ENCODE results near the gene CTDSP1.

Gene CTDSP1

DNA sequence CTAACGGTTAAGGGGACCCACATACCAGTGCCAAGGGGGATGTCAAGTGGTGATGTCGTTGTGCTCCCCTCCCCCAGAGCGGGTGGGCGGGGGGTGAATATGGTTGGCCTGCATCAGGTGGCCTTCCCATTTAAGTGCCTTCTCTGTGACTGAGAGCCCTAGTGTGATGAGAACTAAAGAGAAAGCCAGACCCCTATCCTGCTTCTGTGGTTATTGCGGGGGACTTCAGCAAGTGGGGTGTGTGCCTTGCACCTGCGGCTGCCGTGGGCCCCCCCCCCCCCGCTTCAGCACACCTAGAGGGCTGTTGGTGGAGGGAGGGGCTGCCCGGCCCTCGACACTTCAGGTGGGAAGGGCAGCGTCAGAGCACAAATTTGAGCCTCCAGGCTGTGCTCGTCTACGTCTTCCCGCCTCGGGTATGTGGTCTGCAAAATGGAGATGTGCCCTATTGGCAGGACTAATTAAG lies 6.1 kb downstream of the CTDSP1 start:
- peak overlapping the region; percentile 89 for H3K27ac ChIP-seq (ENCODE audit: low read length)
- TF ChIP-seq, protein P1, sequence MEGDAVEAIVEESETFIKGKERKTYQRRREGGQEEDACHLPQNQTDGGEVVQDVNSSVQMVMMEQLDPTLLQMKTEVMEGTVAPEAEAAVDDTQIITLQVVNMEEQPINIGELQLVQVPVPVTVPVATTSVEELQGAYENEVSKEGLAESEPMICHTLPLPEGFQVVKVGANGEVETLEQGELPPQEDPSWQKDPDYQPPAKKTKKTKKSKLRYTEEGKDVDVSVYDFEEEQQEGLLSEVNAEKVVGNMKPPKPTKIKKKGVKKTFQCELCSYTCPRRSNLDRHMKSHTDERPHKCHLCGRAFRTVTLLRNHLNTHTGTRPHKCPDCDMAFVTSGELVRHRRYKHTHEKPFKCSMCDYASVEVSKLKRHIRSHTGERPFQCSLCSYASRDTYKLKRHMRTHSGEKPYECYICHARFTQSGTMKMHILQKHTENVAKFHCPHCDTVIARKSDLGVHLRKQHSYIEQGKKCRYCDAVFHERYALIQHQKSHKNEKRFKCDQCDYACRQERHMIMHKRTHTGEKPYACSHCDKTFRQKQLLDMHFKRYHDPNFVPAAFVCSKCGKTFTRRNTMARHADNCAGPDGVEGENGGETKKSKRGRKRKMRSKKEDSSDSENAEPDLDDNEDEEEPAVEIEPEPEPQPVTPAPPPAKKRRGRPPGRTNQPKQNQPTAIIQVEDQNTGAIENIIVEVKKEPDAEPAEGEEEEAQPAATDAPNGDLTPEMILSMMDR (IDR thresholded peaks at IDR 0.05; ENCODE audit: borderline replicate concordance, extremely low read depth, low read length, poor library complexity, severe bottlenecking), result no peak
- peak overlapping the region; percentile 25 to 66; a peak in 3 of 4 replicates for H3K4me3 ChIP-seq (ENCODE audit: low read depth in 1 of 2, low read length in 2 of 2)
- no peaks in the 10 kb centered on the region for H3K9me3 ChIP-seq (ENCODE audit: insufficient read depth, low read length, severe bottlenecking)
- ATAC-seq (ENCODE audit: insufficient read depth, low read depth) (peak; percentile 22), DNase-seq (peak; percentile 57)
- H3K36me3 ChIP-seq (ENCODE audit: insufficient read depth, low read length), result peaks cover 40% of the 10 kb centered on the region
- peaks cover 22% of the 10 kb centered on the region for H4K20me1 ChIP-seq (ENCODE audit: insufficient read depth, low read length)
- H3K4me2 ChIP-seq (ENCODE audit: insufficient read depth, low read length), result peak overlapping the region; percentile 98
- H2AFZ ChIP-seq (ENCODE audit: low read depth, low read length), result peak overlapping the region; percentile 72
- peaks cover 58% of the 10 kb centered on the region for H3K4me1 ChIP-seq (ENCODE audit: insufficient read depth, low read length)
- peaks cover 22% of the 10 kb centered on the region for H3K79me2 ChIP-seq (ENCODE audit: insufficient read depth, low read length)
- peak overlapping the region; percentile 66 for H3K9ac ChIP-seq (ENCODE audit: low read depth, low read length)
- no peaks in the 10 kb centered on the region for H3K27me3 ChIP-seq (ENCODE audit: insufficient read depth, low read length, poor library complexity)

GRCh38 chr2:218406209-218406948 lies 6.7 kb downstream of the CTDSP1 start:
- peak overlapping the region; percentile 72 for H2AFZ ChIP-seq (ENCODE audit: low read depth, low read length)
- H3K27ac ChIP-seq (ENCODE audit: low read length), result peak overlapping the region; percentile 89
- H3K36me3 ChIP-seq (ENCODE audit: insufficient read depth, low read length), result peaks cover 36% of the 10 kb centered on the region
- TF ChIP-seq, protein P1 (IDR thresholded peaks at IDR 0.05; ENCODE audit: borderline replicate concordance, extremely low read depth, low read length, poor library complexity, severe bottlenecking), result peak; percentile 87
- TF ChIP-seq EZH2 (IDR thresholded peaks at IDR 0.05; ENCODE audit: borderline replicate concordance, low read depth, low read length, severe bottlenecking), result no peak
- H3K4me2 ChIP-seq (ENCODE audit: insufficient read depth, low read length), result peak overlapping the region; percentile 98
- ATAC-seq (ENCODE audit: insufficient read depth, low read depth) (peak; percentile 79), DNase-seq (peak; percentile 97)
- H3K9me3 ChIP-seq (ENCODE audit: insufficient read depth, low read length, severe bottlenecking), result no peaks in the 10 kb centered on the region
- peaks cover 16% of the 10 kb centered on the region for H4K20me1 ChIP-seq (ENCODE audit: insufficient read depth, low read length)
- peak overlapping the region; percentile 66 for H3K9ac ChIP-seq (ENCODE audit: low read depth, low read length)
- peaks cover 52% of the 10 kb centered on the region for H3K4me1 ChIP-seq (ENCODE audit: insufficient read depth, low read length)
- no peaks in the 10 kb centered on the region for H3K27me3 ChIP-seq (ENCODE audit: insufficient read depth, low read length, poor library complexity)
- H3K4me3 ChIP-seq (ENCODE audit: low read depth in 1 of 2, low read length in 2 of 2), result peak overlapping the region; percentile 25 to 68; a peak in 3 of 4 replicates
- peaks cover 17% of the 10 kb centered on the region for H3K79me2 ChIP-seq (ENCODE audit: insufficient read depth, low read length)

DNA sequence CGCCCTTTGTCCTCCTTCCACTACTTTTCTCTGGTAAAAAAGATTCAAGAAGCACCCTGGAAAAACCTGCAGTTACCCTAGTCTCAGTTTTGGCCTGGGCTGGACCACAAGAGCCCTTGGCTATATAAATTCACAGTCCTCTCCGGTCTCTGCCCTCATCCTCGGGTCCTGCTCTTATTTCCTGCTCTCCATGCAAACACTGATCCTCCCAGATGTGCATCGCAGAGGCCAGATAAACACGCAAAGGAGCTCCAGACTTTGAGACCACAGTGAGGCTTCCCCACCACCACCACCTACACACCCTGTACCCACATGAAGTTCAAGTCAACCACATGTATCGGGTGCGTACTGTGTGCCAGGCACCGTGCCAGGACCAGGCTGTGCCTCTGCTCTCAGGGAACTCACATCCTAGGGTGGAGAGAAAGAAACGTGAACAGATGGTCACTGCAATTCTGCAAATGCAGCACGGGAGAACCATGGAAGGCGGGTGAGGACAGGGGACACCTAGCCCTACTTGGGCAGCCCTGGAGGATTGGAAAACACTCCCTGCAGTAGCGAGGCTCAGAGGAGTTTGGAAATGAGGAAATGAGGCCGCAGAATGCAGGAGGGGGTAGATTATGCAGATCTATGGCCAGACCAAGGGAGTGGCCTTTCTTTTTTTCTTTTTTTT lies 7.4 kb downstream of the CTDSP1 start:
- peak overlapping the region; percentile 18 to 68; a peak in 3 of 4 replicates for H3K4me3 ChIP-seq (ENCODE audit: low read depth in 1 of 2, low read length in 2 of 2)
- H3K79me2 ChIP-seq (ENCODE audit: insufficient read depth, low read length), result peaks cover 10% of the 10 kb centered on the region; the same call in 1 of the 2 replicates
- ATAC-seq (ENCODE audit: insufficient read depth, low read depth), result peak; percentile 45
- peak overlapping the region; percentile 79 for H3K27ac ChIP-seq (ENCODE audit: low read length)
- no peak for TF ChIP-seq EZH2 (IDR thresholded peaks at IDR 0.05; ENCODE audit: borderline replicate concordance, low read depth, low read length, severe bottlenecking)
- TF ChIP-seq, protein P1 (IDR thresholded peaks at IDR 0.05; ENCODE audit: borderline replicate concordance, extremely low read depth, low read length, poor library complexity, severe bottlenecking), result no peak
- H4K20me1 ChIP-seq (ENCODE audit: insufficient read depth, low read length), result peaks cover 9% of the 10 kb centered on the region; the same call in 1 of the 2 replicates
- H3K36me3 ChIP-seq (ENCODE audit: insufficient read depth, low read length), result peaks cover 29% of the 10 kb centered on the region
- peak; percentile 78 for DNase-seq
- no peaks in the 10 kb centered on the region for H3K27me3 ChIP-seq (ENCODE audit: insufficient read depth, low read length, poor library complexity)
- peak overlapping the region; percentile 98 for H3K4me2 ChIP-seq (ENCODE audit: insufficient read depth, low read length)
- H3K4me1 ChIP-seq (ENCODE audit: insufficient read depth, low read length), result peaks cover 46% of the 10 kb centered on the region
- H3K9ac ChIP-seq (ENCODE audit: low read depth, low read length), result peak overlapping the region; percentile 66
- peak overlapping the region; percentile 69 for H2AFZ ChIP-seq (ENCODE audit: low read depth, low read length)
- H3K9me3 ChIP-seq (ENCODE audit: insufficient read depth, low read length, severe bottlenecking), result no peaks in the 10 kb centered on the region

Data from DND-41 (cell line).